Measurements from ENCODE around the gene LMNA.

The LMNA gene

GRCh38 chr1:156146020-156146768, 31.7 kb downstream of the LMNA start:
- no peak for TF ChIP-seq CEBPB (IDR thresholded peaks at IDR 0.05)
- TF ChIP-seq TEAD4 (IDR thresholded peaks at IDR 0.05) = peak; percentile 62
- TF ChIP-seq EGR1 (IDR thresholded peaks at IDR 0.05) = no peak
- TF ChIP-seq, protein P1, sequence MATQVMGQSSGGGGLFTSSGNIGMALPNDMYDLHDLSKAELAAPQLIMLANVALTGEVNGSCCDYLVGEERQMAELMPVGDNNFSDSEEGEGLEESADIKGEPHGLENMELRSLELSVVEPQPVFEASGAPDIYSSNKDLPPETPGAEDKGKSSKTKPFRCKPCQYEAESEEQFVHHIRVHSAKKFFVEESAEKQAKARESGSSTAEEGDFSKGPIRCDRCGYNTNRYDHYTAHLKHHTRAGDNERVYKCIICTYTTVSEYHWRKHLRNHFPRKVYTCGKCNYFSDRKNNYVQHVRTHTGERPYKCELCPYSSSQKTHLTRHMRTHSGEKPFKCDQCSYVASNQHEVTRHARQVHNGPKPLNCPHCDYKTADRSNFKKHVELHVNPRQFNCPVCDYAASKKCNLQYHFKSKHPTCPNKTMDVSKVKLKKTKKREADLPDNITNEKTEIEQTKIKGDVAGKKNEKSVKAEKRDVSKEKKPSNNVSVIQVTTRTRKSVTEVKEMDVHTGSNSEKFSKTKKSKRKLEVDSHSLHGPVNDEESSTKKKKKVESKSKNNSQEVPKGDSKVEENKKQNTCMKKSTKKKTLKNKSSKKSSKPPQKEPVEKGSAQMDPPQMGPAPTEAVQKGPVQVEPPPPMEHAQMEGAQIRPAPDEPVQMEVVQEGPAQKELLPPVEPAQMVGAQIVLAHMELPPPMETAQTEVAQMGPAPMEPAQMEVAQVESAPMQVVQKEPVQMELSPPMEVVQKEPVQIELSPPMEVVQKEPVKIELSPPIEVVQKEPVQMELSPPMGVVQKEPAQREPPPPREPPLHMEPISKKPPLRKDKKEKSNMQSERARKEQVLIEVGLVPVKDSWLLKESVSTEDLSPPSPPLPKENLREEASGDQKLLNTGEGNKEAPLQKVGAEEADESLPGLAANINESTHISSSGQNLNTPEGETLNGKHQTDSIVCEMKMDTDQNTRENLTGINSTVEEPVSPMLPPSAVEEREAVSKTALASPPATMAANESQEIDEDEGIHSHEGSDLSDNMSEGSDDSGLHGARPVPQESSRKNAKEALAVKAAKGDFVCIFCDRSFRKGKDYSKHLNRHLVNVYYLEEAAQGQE (IDR thresholded peaks at IDR 0.05; ENCODE audit: low read depth) = no peak
- TF ChIP-seq, protein P2, sequence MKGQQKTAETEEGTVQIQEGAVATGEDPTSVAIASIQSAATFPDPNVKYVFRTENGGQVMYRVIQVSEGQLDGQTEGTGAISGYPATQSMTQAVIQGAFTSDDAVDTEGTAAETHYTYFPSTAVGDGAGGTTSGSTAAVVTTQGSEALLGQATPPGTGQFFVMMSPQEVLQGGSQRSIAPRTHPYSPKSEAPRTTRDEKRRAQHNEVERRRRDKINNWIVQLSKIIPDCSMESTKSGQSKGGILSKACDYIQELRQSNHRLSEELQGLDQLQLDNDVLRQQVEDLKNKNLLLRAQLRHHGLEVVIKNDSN (IDR thresholded peaks at IDR 0.05) = no peak
- no peak for TF ChIP-seq FOXM1 (IDR thresholded peaks at IDR 0.05; ENCODE audit: borderline replicate concordance, low read depth)
- no peak for TF ChIP-seq EP300 (IDR thresholded peaks at IDR 0.05; ENCODE audit: borderline replicate concordance)
- TF ChIP-seq TCF12 (IDR thresholded peaks at IDR 0.05; ENCODE audit: low read depth) = no peak
- peak; percentile 80 for TF ChIP-seq NFIC (IDR thresholded peaks at IDR 0.05)
- no peak; the same call in 1 of the 2 replicates for TF ChIP-seq YY1 (IDR thresholded peaks at IDR 0.05; ENCODE audit: low read depth)
- no peak for TF ChIP-seq TAF1 (IDR thresholded peaks at IDR 0.05; ENCODE audit: low read depth)
- TF ChIP-seq CREB1 (IDR thresholded peaks at IDR 0.05; ENCODE audit: low read depth) = no peak
- peak; percentile 83 for TF ChIP-seq RAD21 (IDR thresholded peaks at IDR 0.05; ENCODE audit: low read depth)
- no peak for TF ChIP-seq ZBTB7A (IDR thresholded peaks at IDR 0.05; ENCODE audit: low read depth)
- TF ChIP-seq MAX (IDR thresholded peaks at IDR 0.05) = peak; percentile 34; the same call in 1 of the 2 replicates

DNA sequence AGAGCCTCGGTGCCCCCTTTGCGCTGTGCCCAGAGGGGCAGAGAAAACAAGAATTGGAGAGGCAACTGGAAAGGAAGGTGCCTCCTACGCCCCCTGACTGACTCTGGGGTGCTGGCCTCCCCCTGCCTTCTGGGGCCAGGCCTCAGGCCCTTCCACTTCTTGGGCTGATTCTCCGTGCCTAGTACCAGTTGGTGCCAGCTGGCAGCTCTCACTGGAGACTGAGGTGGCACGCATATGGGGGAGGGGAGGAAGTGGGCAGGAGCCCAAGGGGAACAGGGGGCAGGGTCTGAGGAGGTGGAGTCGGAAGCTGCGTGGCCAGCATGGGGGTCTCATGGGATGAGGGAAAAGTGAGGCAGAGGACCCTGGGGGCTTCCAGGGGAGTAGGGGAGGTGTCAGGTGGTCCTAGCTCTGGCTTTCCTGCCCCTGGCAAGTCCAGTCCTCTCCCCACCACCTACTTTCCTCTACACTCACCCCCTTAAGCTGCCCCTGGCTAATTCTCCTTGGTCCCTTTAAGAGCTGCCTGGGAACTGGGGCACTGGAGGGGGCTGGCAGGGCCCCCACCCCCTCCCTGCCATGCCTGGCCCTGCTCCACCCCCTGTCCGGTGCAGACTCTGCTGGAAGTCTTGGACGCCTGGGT, 32.4 kb downstream of the LMNA start:
- TF ChIP-seq TAF1 (IDR thresholded peaks at IDR 0.05; ENCODE audit: low read depth) = no peak
- TF ChIP-seq CREB1 (IDR thresholded peaks at IDR 0.05; ENCODE audit: low read depth) = no peak
- TF ChIP-seq EP300 (IDR thresholded peaks at IDR 0.05; ENCODE audit: borderline replicate concordance) = no peak
- TF ChIP-seq, protein P1 (IDR thresholded peaks at IDR 0.05; ENCODE audit: low read depth) = no peak
- TF ChIP-seq ZBTB7A (IDR thresholded peaks at IDR 0.05; ENCODE audit: low read depth) = no peak
- TF ChIP-seq MAX (IDR thresholded peaks at IDR 0.05) = no peak
- TF ChIP-seq YY1 (IDR thresholded peaks at IDR 0.05; ENCODE audit: low read depth) = no peak
- no peak for TF ChIP-seq NFIC (IDR thresholded peaks at IDR 0.05)
- no peak for TF ChIP-seq EGR1 (IDR thresholded peaks at IDR 0.05)
- TF ChIP-seq FOXM1 (IDR thresholded peaks at IDR 0.05; ENCODE audit: borderline replicate concordance, low read depth) = no peak
- no peak for TF ChIP-seq CEBPB (IDR thresholded peaks at IDR 0.05)
- TF ChIP-seq RAD21 (IDR thresholded peaks at IDR 0.05; ENCODE audit: low read depth) = no peak
- TF ChIP-seq TCF12 (IDR thresholded peaks at IDR 0.05; ENCODE audit: low read depth) = no peak
- no peak for TF ChIP-seq TEAD4 (IDR thresholded peaks at IDR 0.05)
- TF ChIP-seq, protein P2 (IDR thresholded peaks at IDR 0.05) = no peak

GRCh38 chr1:156148216-156148615, 33.7 kb downstream of the LMNA start:
- TF ChIP-seq, protein P2 (IDR thresholded peaks at IDR 0.05) = no peak
- TF ChIP-seq CREB1 (IDR thresholded peaks at IDR 0.05; ENCODE audit: low read depth) (no peak), MAX (IDR thresholded peaks at IDR 0.05) (no peak), YY1 (IDR thresholded peaks at IDR 0.05; ENCODE audit: low read depth) (no peak), EGR1 (IDR thresholded peaks at IDR 0.05) (no peak), TEAD4 (IDR thresholded peaks at IDR 0.05) (no peak), EP300 (IDR thresholded peaks at IDR 0.05; ENCODE audit: borderline replicate concordance) (no peak), TCF12 (IDR thresholded peaks at IDR 0.05; ENCODE audit: low read depth) (no peak), NFIC (IDR thresholded peaks at IDR 0.05) (no peak), ZBTB7A (IDR thresholded peaks at IDR 0.05; ENCODE audit: low read depth) (no peak), TAF1 (IDR thresholded peaks at IDR 0.05; ENCODE audit: low read depth) (no peak), RAD21 (IDR thresholded peaks at IDR 0.05; ENCODE audit: low read depth) (no peak), CEBPB (IDR thresholded peaks at IDR 0.05) (no peak), FOXM1 (IDR thresholded peaks at IDR 0.05; ENCODE audit: borderline replicate concordance, low read depth) (no peak)
- TF ChIP-seq, protein P1 (IDR thresholded peaks at IDR 0.05; ENCODE audit: low read depth) = no peak

All from Ishikawa (cell line).